A549 (cell line): ENCODE results near the gene CHD1. TPM values are rescaled to one million over a fixed set of nuclear protein-coding genes. Genes with fewer than 3 reads are reported as not detected.

Source experiments
- ATAC-seq, 2 experiments: fragments of 200-7000 bp in 1 of 2; fragments of >200 bp in 1 of 2; cut with Nextera tagmentation in 1 of 2; cut with Tn5 transposase in 1 of 2; 3 replicates each; pipeline versions ENCODE4 v1.8.0 to v1.9.1; 2018 to 2020; ENCODE audit warnings: mild to moderate bottlenecking in 1 of 2, moderate library complexity in 1 of 2
- CTCF ChIA-PET: fragments of 300-600 bp; sonication (Branson Sonifier 250); formaldehyde crosslinking; extraction: SDS; loops from one replicate; lab custom pipeline; 2021; ENCODE audit warnings: antibody characterized with exemption, inconsistent platforms; lab: Yijun Ruan, JAX
- POLR2A ChIA-PET: fragments of 350-600 bp; formaldehyde crosslinking; extraction: SDS; loops from one replicate; lab custom pipeline; 2021; ENCODE audit warnings: antibody characterized with exemption, inconsistent platforms; lab: Yijun Ruan, JAX
- DNase-seq, 2 experiments: peaks; one replicate each; pipeline versions ENCODE4 v3.0.0 to v3.0.0-alpha.2; 2011 to 2016; ENCODE audit warnings: low read depth in 1 of 2, low spot score in 1 of 2
- FAIRE-seq: peaks from 2 replicates; lab custom pipeline; 2011; peaks lifted over from hg19 to GRCh38; lab: Jason Lieb, UNC
- H3K27ac ChIP-seq, 2 experiments: fragments of >200 bp; sonication (Bioruptor Twin); formaldehyde crosslinking; 3 replicates each; pipeline ENCODE4 v1.5.1; 2016 to 2017
- H3K4me1 ChIP-seq: fragments of >200 bp; sonication (Bioruptor Twin); formaldehyde crosslinking; 3 replicates; pipeline ENCODE4 v1.6.1; 2016
- H3K4me2 ChIP-seq: fragments of >200 bp; sonication (Bioruptor Twin); formaldehyde crosslinking; 3 replicates; pipeline ENCODE4 v1.6.1; 2016
- H3K4me3 ChIP-seq: fragments of >200 bp; sonication (Bioruptor Twin); formaldehyde crosslinking; 3 replicates; pipeline ENCODE4 v1.5.1; 2016
- H3K9me3 ChIP-seq: fragments of >200 bp; sonication (Bioruptor Twin); formaldehyde crosslinking; 3 replicates; pipeline ENCODE4 v1.6.1; 2016
- CBX2 ChIP-seq: fragments of 200-600 bp; sonication (generic); IDR thresholded peaks from 2 replicates; pipeline ENCODE4 v1.6.1; 2016; ENCODE audit warnings: low read depth, mild to moderate bottlenecking, borderline replicate concordance
- CBX8 ChIP-seq: fragments of 200-600 bp; sonication (generic); IDR thresholded peaks from 2 replicates; pipeline ENCODE4 v1.6.1; 2016
- CHD4 ChIP-seq: fragments of 200-600 bp; sonication (generic); IDR thresholded peaks from 2 replicates; pipeline ENCODE4 v1.6.1; 2016; ENCODE audit warnings: antibody characterized with exemption, mild to moderate bottlenecking, borderline replicate concordance
- CTCF ChIP-seq: fragments of >200 bp; sonication (Bioruptor Twin); formaldehyde crosslinking; IDR thresholded peaks from 3 replicates; pipeline ENCODE4 v1.5.1; 2016
- E2F6 ChIP-seq: IDR thresholded peaks from 2 replicates; pipeline ENCODE4 v1.6.1; 2012; ENCODE audit warnings: low read depth, borderline replicate concordance
- EHF ChIP-seq: fragments of 250-450 bp; sonication (Bioruptor Pico); IDR thresholded peaks from 2 replicates; pipeline ENCODE4 v1.5.0; 2020; ENCODE audit warnings: mild to moderate bottlenecking
- EHMT2 ChIP-seq: fragments of 200-600 bp; sonication (generic); IDR thresholded peaks from 2 replicates; pipeline ENCODE4 v1.6.1; 2016; ENCODE audit warnings: antibody characterized with exemption, low read depth, mild to moderate bottlenecking, moderate library complexity
- EP300 ChIP-seq, 2 experiments: fragments of >200 bp; sonication (Bioruptor Twin); formaldehyde crosslinking; IDR thresholded peaks; 2 replicates in 1 of 2; 3 replicates in 1 of 2; pipeline ENCODE4 v1.6.1; 2016 to 2017
- ESRRA ChIP-seq: fragments of 150-350 bp; IDR thresholded peaks from 2 replicates; pipeline ENCODE4 v1.6.1; 2014; ENCODE audit warnings: mild to moderate bottlenecking, low read length, borderline replicate concordance
- FOSL2 ChIP-seq, 2 experiments: fragments of 450-650 bp in 1 of 2; fragments of >200 bp in 1 of 2; sonication (Bioruptor Twin) in 1 of 2; formaldehyde crosslinking; IDR thresholded peaks; 2 replicates each; pipeline versions ENCODE4 v1.5.0 to v1.6.1; 2016 to 2020; ENCODE audit warnings: mild to moderate bottlenecking in 1 of 2, moderate library complexity in 1 of 2
- HES2 ChIP-seq: fragments of >200 bp; sonication (Bioruptor Twin); formaldehyde crosslinking; IDR thresholded peaks from 2 replicates; pipeline ENCODE4 v1.6.1; 2016
- HEYL ChIP-seq: fragments of 250-450 bp; sonication (Bioruptor Pico); IDR thresholded peaks from 2 replicates; pipeline ENCODE4 v1.8.0; 2021; ENCODE audit warnings: mild to moderate bottlenecking, moderate library complexity
- HOXB13 ChIP-seq: fragments of 250-450 bp; sonication (Bioruptor Pico); IDR thresholded peaks from 2 replicates; pipeline ENCODE4 v1.5.0; 2020; ENCODE audit warnings: low read depth, mild to moderate bottlenecking, moderate library complexity
- JUN ChIP-seq, 2 experiments: fragments of >200 bp; sonication (Bioruptor Twin); formaldehyde crosslinking; IDR thresholded peaks; 2 replicates in 1 of 2; 3 replicates in 1 of 2; pipeline ENCODE4 v1.6.1; 2016 to 2017
- KDM5A ChIP-seq: fragments of 200-600 bp; sonication (generic); IDR thresholded peaks from 2 replicates; pipeline ENCODE4 v1.6.1; 2016; ENCODE audit warnings: antibody characterized with exemption, mild to moderate bottlenecking
- MAFK ChIP-seq: fragments of 450-650 bp; IDR thresholded peaks from 2 replicates; pipeline ENCODE4 v1.6.1; 2014; ENCODE audit not compliant: partially characterized antibody
- MYC ChIP-seq: IDR thresholded peaks from 2 replicates; pipeline ENCODE4 v1.6.1; 2012; ENCODE audit warnings: mild to moderate bottlenecking, inconsistent platforms, low read length, improper control_type of control experiment, borderline replicate concordance
- NFE2L2 ChIP-seq: fragments of 150-350 bp; conservative IDR thresholded peaks from 2 replicates; pipeline ENCODE4 v1.6.1; 2014; ENCODE audit warnings: low read length
- NPAS2 ChIP-seq: fragments of 250-450 bp; sonication (Bioruptor Pico); IDR thresholded peaks from 2 replicates; pipeline ENCODE4 v1.8.0; 2022; ENCODE audit warnings: mild to moderate bottlenecking, moderate library complexity, borderline replicate concordance
- PHF8 ChIP-seq: fragments of 200-600 bp; sonication (generic); IDR thresholded peaks from 2 replicates; pipeline ENCODE4 v1.6.1; 2016; ENCODE audit warnings: low read depth, mild to moderate bottlenecking, antibody characterized with exemption, moderate library complexity, borderline replicate concordance
- RAD21 ChIP-seq, 2 experiments: fragments of >200 bp in 1 of 2; sonication (Bioruptor Twin) in 1 of 2; formaldehyde crosslinking in 1 of 2; IDR thresholded peaks in 1 of 2; conservative IDR thresholded peaks in 1 of 2; 2 replicates in 1 of 2; 3 replicates in 1 of 2; pipeline ENCODE4 v1.6.1; 2012 to 2018; ENCODE audit warnings: inconsistent platforms in 1 of 2
- RARB ChIP-seq: fragments of 250-450 bp; sonication (Bioruptor Pico); IDR thresholded peaks from 2 replicates; pipeline ENCODE4 v1.8.0; 2021; ENCODE audit warnings: mild to moderate bottlenecking, moderate library complexity
- RCOR1 ChIP-seq: fragments of 150-350 bp; IDR thresholded peaks from 2 replicates; pipeline ENCODE4 v1.6.1; 2014; ENCODE audit warnings: antibody characterized with exemption, low read length, low read depth
- RFX5 ChIP-seq: fragments of 450-650 bp; IDR thresholded peaks from 2 replicates; pipeline ENCODE4 v1.7.1; 2014; ENCODE audit warnings: antibody characterized with exemption, mild to moderate bottlenecking, moderate library complexity
- SREBF2 ChIP-seq: fragments of 450-650 bp; IDR thresholded peaks from 2 replicates; pipeline ENCODE4 v1.6.1; 2014; ENCODE audit warnings: mild to moderate bottlenecking, moderate library complexity
- TFCP2L1 ChIP-seq: fragments of 250-450 bp; sonication (Bioruptor Pico); IDR thresholded peaks from 2 replicates; pipeline ENCODE4 v1.5.0; 2021; ENCODE audit warnings: mild to moderate bottlenecking
- USF2 ChIP-seq: fragments of 450-650 bp; IDR thresholded peaks from 2 replicates; pipeline ENCODE4 v1.6.1; 2014; ENCODE audit warnings: antibody characterized with exemption
- ZFP36 ChIP-seq: fragments of 450-650 bp; IDR thresholded peaks from 2 replicates; pipeline ENCODE4 v1.6.1; 2014; ENCODE audit warnings: borderline replicate concordance; ENCODE audit not compliant: partially characterized antibody
- ZNF302 ChIP-seq: fragments of 250-450 bp; sonication (Bioruptor Pico); IDR thresholded peaks from 2 replicates; pipeline ENCODE4 v1.9.0; 2021; ENCODE audit warnings: inconsistent platforms, mild to moderate bottlenecking, moderate library complexity
- WGBS: methylation state at CpG from one replicate; pipeline ENCODE4 v1.1.6; 2017; ENCODE audit errors: missing lambda C conversion rate; 5-methylcytosine and 5-hydroxymethylcytosine counted together
- polyA plus RNA-seq, 4 experiments: library from polyadenylated mRNA; depleted of rRNA in 3 of 4; stranded (reverse); fragments of >200 nt; fragmentation: RNase III in 1 of 4; extraction: RNeasy Plus Mini Kit Qiagen cat#74134 plus additional on column Dnase treatment in 1 of 4; gene quantifications; 2 replicates in 3 of 4; 3 replicates in 1 of 4; pipeline ENCODE4 v1.2.3, GENCODE V29; 2011 to 2017

CHD1 gene
- polyA plus RNA-seq, 2 of the 4 experiments (the other 2 are of a cell fraction), result 25.9 to 53.9 TPM

GRCh38 chr5:98969400-98969799, 40.6 kb upstream of the CHD1 start:
- ATAC-seq (no peak), FAIRE-seq (no peak), DNase-seq (no peak)
- CTCF ChIA-PET, result interaction anchor here (2.1 kb wide), 1 partner anchor 46 kb away, joined by 4 read pairs; no protein-coding TSS in a partner anchor
- Histone ChIP-seq H3K4me1 (no peaks in the 10 kb centered on the region), H3K4me2 (no peak overlapping the region), H3K4me3 (no peak overlapping the region), H3K27ac (no peak overlapping the region), H3K9me3 (no peaks in the 10 kb centered on the region)
- 71% methylated on average over 4 of the region's 4 CpGs for WGBS
- no peak for TF ChIP-seq CHD4
- TF ChIP-seq CTCF, result no peak
- no peak for TF ChIP-seq RAD21 (conservative IDR thresholded peaks at IDR 0.05 in 1 of 2, IDR thresholded peaks at IDR 0.05 in 1 of 2)
- TF ChIP-seq RFX5, result no peak
- no peak for TF ChIP-seq EHMT2
- no peak for TF ChIP-seq USF2
- TF ChIP-seq NFE2L2, result no peak
- TF ChIP-seq PHF8, result no peak
- no peak for TF ChIP-seq E2F6
- TF ChIP-seq ZNF302 (CRISPR knock-in tag), result no peak
- no peak for TF ChIP-seq ESRRA
- no peak for TF ChIP-seq CBX2
- POLR2A ChIA-PET, result no interaction called here

GRCh38 chr5:98968056-98968564, 39.3 kb upstream of the CHD1 start:
- Histone ChIP-seq H3K27ac (no peak overlapping the region), H3K4me3 (no peak overlapping the region), H3K4me1 (no peaks in the 10 kb centered on the region), H3K9me3 (no peaks in the 10 kb centered on the region)
- ATAC-seq, result no peak
- ChIA-PET CTCF (interaction anchor here (2.1 kb wide), 1 partner anchor 47 kb away, joined by 4 read pairs; no protein-coding TSS in a partner anchor), POLR2A (no interaction called here)
- TF ChIP-seq RCOR1 (no peak), MAFK (peak; percentile 94)
- TF ChIP-seq, all 56 proteins: peak for 1
- no peak for FAIRE-seq
- no peak for DNase-seq
- no peak overlapping the region for H3K4me2 ChIP-seq
- 66% methylated on average over 4 of the region's 4 CpGs for WGBS

GRCh38 chr5:98965226-98965625, 36.4 kb upstream of the CHD1 start:
- no peak for DNase-seq
- no peaks in the 10 kb centered on the region for H3K9me3 ChIP-seq
- no peak overlapping the region for H3K4me2 ChIP-seq
- no peak overlapping the region for H3K4me3 ChIP-seq
- POLR2A ChIA-PET, result no interaction called here
- WGBS, result 78% methylated on average over 4 of the region's 4 CpGs
- CTCF ChIA-PET, result interaction anchor here (1.0 kb wide), 1 partner anchor 13 kb away, joined by 3 read pairs; no protein-coding TSS in a partner anchor
- no peaks in the 10 kb centered on the region for H3K4me1 ChIP-seq
- no peak for ATAC-seq
- no peak for FAIRE-seq
- H3K27ac ChIP-seq, result no peak overlapping the region
- no peak for TF ChIP-seq NPAS2 (CRISPR knock-in tag)
- no peak for TF ChIP-seq HOXB13 (CRISPR knock-in tag)
- no peak for TF ChIP-seq PHF8
- TF ChIP-seq CBX8, result no peak
- no peak for TF ChIP-seq TFCP2L1 (CRISPR knock-in tag)
- no peak for TF ChIP-seq JUN (IDR thresholded peaks at IDR 0.05)
- no peak for TF ChIP-seq RARB (CRISPR knock-in tag)
- TF ChIP-seq EHF (CRISPR knock-in tag), result no peak
- TF ChIP-seq HES2, result no peak
- no peak for TF ChIP-seq EP300 (IDR thresholded peaks at IDR 0.05)
- TF ChIP-seq KDM5A, result no peak
- TF ChIP-seq ZFP36, result no peak
- no peak for TF ChIP-seq SREBF2
- TF ChIP-seq FOSL2 (IDR thresholded peaks at IDR 0.05), result no peak
- TF ChIP-seq FOSL2 (CRISPR knock-in tag; IDR thresholded peaks at IDR 0.05), result no peak
- no peak for TF ChIP-seq MYC
- no peak for TF ChIP-seq HEYL (CRISPR knock-in tag)
